Pancreas (tissue), 10 donors: ENCODE data around the gene CD226. TPM values are rescaled to one million over a fixed set of nuclear protein-coding genes. Genes with fewer than 3 reads are reported as not detected.
A peak's percentile ranks its signal among the peaks of the same experiment; 100 is the strongest.

Experiments used
- ATAC-seq, 4 donors: fragments of 200-7000 bp; cut with Tn5 transposase; one replicate each; pipeline versions ENCODE4 v1.8.0 to v1.9.1; 2020; ENCODE audit warnings: mild to moderate bottlenecking in 4 of 4, moderate library complexity in 4 of 4
- DNase-seq, 6 donors: peaks; one replicate each; pipeline ENCODE4 v3.0.0-alpha.2; 2020
- FAIRE-seq: peaks from 2 replicates; lab custom pipeline; 2012; peaks lifted over from hg19 to GRCh38; lab: Jason Lieb, UNC
- H3K27ac ChIP-seq, 4 donors: fragments of 200-600 bp; sonication (generic); 1 replicate in 3 of 4; 2 replicates in 1 of 4; pipeline versions ENCODE4 v1.5.0 to v1.8.0; 2020
- H3K27me3 ChIP-seq, 4 donors: fragments of 200-600 bp; one replicate each; pipeline ENCODE4 v1.8.0; 2021
- H3K36me3 ChIP-seq, 3 donors: fragments of 200-600 bp; sonication (generic) in 1 of 3; one replicate each; pipeline versions ENCODE4 v1.5.0 to v1.8.0; 2020 to 2021
- H3K4me1 ChIP-seq, 3 donors: fragments of 200-600 bp; one replicate each; pipeline ENCODE4 v1.8.0; 2021
- H3K4me3 ChIP-seq, 4 donors: fragments of 200-600 bp; sonication (generic) in 2 of 4; one replicate each; pipeline versions ENCODE4 v1.5.0 to v1.8.0; 2020 to 2021
- H3K9me3 ChIP-seq, 4 donors: fragments of 200-600 bp; one replicate each; pipeline ENCODE4 v1.8.0; 2021
- CTCF ChIP-seq, 4 donors: fragments of 200-600 bp; sonication (generic) in 3 of 4; IDR thresholded peaks; one replicate each; pipeline versions ENCODE4 v1.5.0 to v1.8.0; 2021; ENCODE audit warnings: antibody characterized with exemption in 4 of 4
- WGBS, 2 donors: extraction: QIAGEN DNeasy Blood & Tissue Kit; methylation state at CpG; one replicate each; pipeline ENCODE4 v1.1.7; 2013; 5-methylcytosine and 5-hydroxymethylcytosine counted together
- intact Hi-C, 3 donors: fragments of 100-400 bp; cut with DNase I; formaldehyde crosslinking; loops; one replicate each; pipeline versions ENCODE4 v1.11.1 to v1.14.2; 2022
- polyA plus RNA-seq, 2 donors: library from polyadenylated mRNA; stranded (reverse); fragments of 200-250 nt; gene quantifications; one replicate each; pipeline ENCODE4 v1.2.3, GENCODE V29; 2013
- total RNA-seq, 6 donors: library from RNA; stranded (reverse); fragmentation: NEBNext Ultra II Directional in 4 of 6; extraction: Animal tissue kit (Norgen Biotek cat#: 25700) in 4 of 6; gene quantifications; one replicate each; pipeline versions ENCODE4 v1.2.1 to v1.2.4, GENCODE V29; 2021 to 2023
- donor health status: healthy with polysubstance abuse.
- donor health status: DM: no; HTN: no; CAD: no; lungs with moderate emphysema.
- donor health status: DM: no; HTN: no; CAD: no.
- donor health status: control.
- donor health status: control.
- donor health status: Bipolar disorder and iron deficiency.
- donor health status: DM: yes; HTN: yes; CAD: no.
- donor health status: DM: no; HTN: no; CAD: no.
- donor health status: DM: no; HTN: no; CAD: no.
- donor health status: DM: yes; HTN: yes; CAD: no.

The CD226 gene
- total and polyA plus RNA-seq, 8 donors: 0.07 to 1.1 (median 0.38) TPM

- Histone ChIP-seq H3K36me3 (no peaks in the 10 kb centered on the region), H3K27ac (no peak overlapping the region), H3K4me3 (no peak overlapping the region), H3K9me3 (no peaks in the 10 kb centered on the region), H3K27me3 (no peaks in the 10 kb centered on the region), H3K4me1 (no peaks in the 10 kb centered on the region)
- 55 to 62% methylated on average over 8 of the region's 8 CpGs for WGBS, 2 donors
- peak in 1 of 4 donors; percentile 35 for ATAC-seq
- no peak for FAIRE-seq
- no peak for TF ChIP-seq CTCF (IDR thresholded peaks at IDR 0.05)
- intact Hi-C loops: no loop called here
- no peak for DNase-seq
Observed at GRCh38 chr18:69845593-69846506, 101.8 kb downstream of the CD226 start.

GRCh38 chr18:69844656-69845055 lies 103.0 kb downstream of the CD226 start:
- ATAC-seq (no peak), FAIRE-seq (no peak), DNase-seq (no peak)
- no peaks in the 10 kb centered on the region for H3K27me3 ChIP-seq
- no peak overlapping the region for H3K27ac ChIP-seq
- no peaks in the 10 kb centered on the region for H3K4me1 ChIP-seq
- H3K9me3 ChIP-seq: no peaks in the 10 kb centered on the region
- H3K4me3 ChIP-seq: no peak overlapping the region
- no peak for TF ChIP-seq CTCF (IDR thresholded peaks at IDR 0.05)
- WGBS, 2 donors: 74 to 84% methylated on average over 2 of the region's 2 CpGs
- intact Hi-C loops: no loop called here
- H3K36me3 ChIP-seq: no peaks in the 10 kb centered on the region

- H3K36me3 ChIP-seq: no peaks in the 10 kb centered on the region
- intact Hi-C loops: no loop called here
- H3K4me1 ChIP-seq: no peaks in the 10 kb centered on the region
- H3K9me3 ChIP-seq: no peaks in the 10 kb centered on the region
- FAIRE-seq (no peak), ATAC-seq (no peak), DNase-seq (no peak)
- H3K4me3 ChIP-seq: no peak overlapping the region
- no peak overlapping the region for H3K27ac ChIP-seq
- TF ChIP-seq CTCF (IDR thresholded peaks at IDR 0.05): no peak
- no peaks in the 10 kb centered on the region for H3K27me3 ChIP-seq
- 69 to 75% methylated on average over 5 of the region's 5 CpGs for WGBS, 2 donors
Observed at GRCh38 chr18:69843015-69843414, 104.7 kb downstream of the CD226 start.

- ATAC-seq: no peak
- WGBS, 2 donors: 83 to 93% methylated on average over 9 of the region's 9 CpGs
- intact Hi-C loops: no loop called here
Observed at GRCh38 chr18:69841117-69841516, 106.6 kb downstream of the CD226 start.

More at GRCh38 chr18:69841117-69841516, 106.6 kb downstream of the CD226 start:
- Histone ChIP-seq H3K27me3 (peaks cover 0 to 4% (median 0%) of the 10 kb centered on the region in 4 donors), H3K4me1 (no peaks in the 10 kb centered on the region), H3K9me3 (no peaks in the 10 kb centered on the region), H3K4me3 (no peak overlapping the region), H3K36me3 (no peaks in the 10 kb centered on the region), H3K27ac (no peak overlapping the region)
- TF ChIP-seq CTCF (IDR thresholded peaks at IDR 0.05): no peak
- no peak for DNase-seq
- FAIRE-seq: no peak
